ENCODE measurements around the gene EIF5A. TPM values are rescaled to one million over a fixed set of nuclear protein-coding genes. Genes with fewer than 3 reads are reported as not detected.

EIF5A gene
- total and polyA plus RNA-seq, 12 donors = 197 to 716 (median 267) TPM

DNA sequence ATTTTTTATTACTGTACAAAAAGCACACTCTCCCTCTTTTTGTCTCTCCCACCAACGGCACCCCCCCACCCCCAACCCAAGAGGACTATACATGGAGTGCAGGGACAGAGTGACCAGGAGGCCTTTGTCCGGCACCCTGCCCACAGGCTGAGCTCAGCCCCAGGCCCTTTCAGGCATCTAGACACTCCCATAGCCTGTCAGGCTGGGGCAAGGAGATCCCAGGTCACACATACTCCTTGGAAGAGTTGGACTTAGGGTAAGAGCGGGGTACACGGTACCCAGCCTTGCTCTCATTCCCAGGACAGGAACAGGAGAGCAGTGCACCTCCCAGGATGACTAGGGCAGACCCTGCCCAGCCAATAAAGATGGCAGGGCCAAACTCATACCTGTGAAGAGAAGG is 47.3 kb upstream of the EIF5A start:
- ATAC-seq (peak in 4 of 8 donors; percentile 7 to 25 (median 13)), DNase-seq (no peak)
- Histone ChIP-seq H3K4me3 (no peak overlapping the region), H3K27me3 (peaks cover 14 to 51% (median 42%) of the 10 kb centered on the region in 7 donors), H3K9me3 (no peaks in the 10 kb centered on the region), H3K36me3 (peaks cover 0 to 47% (median 30%) of the 10 kb centered on the region in 9 donors), H3K4me1 (peaks cover 7 to 41% (median 29%) of the 10 kb centered on the region in 9 donors), H3K27ac (no peak overlapping the region)
- 89 to 92% methylated on average over 4 of the region's 4 CpGs for WGBS, 2 donors
- TF ChIP-seq, protein P1, sequence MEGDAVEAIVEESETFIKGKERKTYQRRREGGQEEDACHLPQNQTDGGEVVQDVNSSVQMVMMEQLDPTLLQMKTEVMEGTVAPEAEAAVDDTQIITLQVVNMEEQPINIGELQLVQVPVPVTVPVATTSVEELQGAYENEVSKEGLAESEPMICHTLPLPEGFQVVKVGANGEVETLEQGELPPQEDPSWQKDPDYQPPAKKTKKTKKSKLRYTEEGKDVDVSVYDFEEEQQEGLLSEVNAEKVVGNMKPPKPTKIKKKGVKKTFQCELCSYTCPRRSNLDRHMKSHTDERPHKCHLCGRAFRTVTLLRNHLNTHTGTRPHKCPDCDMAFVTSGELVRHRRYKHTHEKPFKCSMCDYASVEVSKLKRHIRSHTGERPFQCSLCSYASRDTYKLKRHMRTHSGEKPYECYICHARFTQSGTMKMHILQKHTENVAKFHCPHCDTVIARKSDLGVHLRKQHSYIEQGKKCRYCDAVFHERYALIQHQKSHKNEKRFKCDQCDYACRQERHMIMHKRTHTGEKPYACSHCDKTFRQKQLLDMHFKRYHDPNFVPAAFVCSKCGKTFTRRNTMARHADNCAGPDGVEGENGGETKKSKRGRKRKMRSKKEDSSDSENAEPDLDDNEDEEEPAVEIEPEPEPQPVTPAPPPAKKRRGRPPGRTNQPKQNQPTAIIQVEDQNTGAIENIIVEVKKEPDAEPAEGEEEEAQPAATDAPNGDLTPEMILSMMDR (IDR thresholded peaks at IDR 0.05) = no peak
- intact Hi-C loops (cut with DNase I) = loop anchor here in 1 of 10 donors (5.0 kb wide), 1 partner anchor 47 kb away; the partner anchor contains the start of gene EIF5A

DNA sequence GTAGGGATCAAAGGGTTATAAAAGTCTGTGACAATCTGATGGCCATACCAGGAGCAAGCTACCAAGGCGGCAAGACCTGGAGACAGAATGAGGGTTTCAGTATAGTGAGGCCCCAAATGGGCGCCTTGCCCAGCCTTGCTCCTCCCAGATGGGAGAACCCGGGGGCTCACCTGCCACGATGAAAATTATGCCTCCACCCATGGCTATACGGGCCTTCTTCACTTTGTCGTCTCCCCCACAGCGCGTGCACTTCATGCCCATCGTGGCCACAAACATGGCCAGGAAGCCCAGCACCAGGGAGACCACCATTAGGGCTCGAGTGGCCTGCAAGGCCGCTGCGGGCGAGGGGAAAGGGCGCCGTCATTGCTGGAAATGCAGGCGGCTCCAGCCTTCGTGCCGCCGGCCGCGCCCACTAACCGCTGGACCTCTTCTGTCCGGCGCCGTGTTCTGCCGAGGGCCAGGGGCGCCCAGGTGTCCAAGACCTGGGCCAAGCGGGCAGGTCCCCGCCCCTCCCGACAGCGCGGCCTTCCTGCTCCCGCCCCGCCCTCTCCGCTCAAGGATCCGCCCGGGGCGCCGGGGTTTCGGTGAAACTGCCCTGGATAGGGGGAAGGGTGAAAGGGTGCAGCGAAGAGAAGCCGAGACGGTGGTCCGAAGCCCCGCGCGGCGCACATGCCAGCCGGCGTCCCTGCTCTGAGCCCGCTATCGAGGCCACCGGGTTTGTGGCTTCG is 46.6 kb upstream of the EIF5A start:
- WGBS, 2 donors = 6 to 9% methylated on average over 53 to 54 of the region's 54 CpGs
- DNase-seq (no peak), ATAC-seq (peak; percentile 43 to 71 (median 60))
- Histone ChIP-seq H3K27me3 (peaks cover 14 to 57% (median 46%) of the 10 kb centered on the region in 7 donors), H3K27ac (peak overlapping the region in 4 of 10 donors; percentile 11 to 65 (median 20)), H3K4me1 (peaks cover 7 to 41% (median 29%) of the 10 kb centered on the region in 9 donors), H3K4me3 (peak overlapping the region; percentile 35 to 61 (median 52)), H3K9me3 (no peaks in the 10 kb centered on the region), H3K36me3 (peaks cover 0 to 40% (median 24%) of the 10 kb centered on the region in 9 donors)
- intact Hi-C loops (cut with DNase I) = loop anchor here in 1 of 10 donors (5.0 kb wide), 1 partner anchor 46 kb away; the partner anchor contains the start of gene EIF5A
- TF ChIP-seq, protein P1 (IDR thresholded peaks at IDR 0.05) = no peak

- H3K27ac ChIP-seq = peak overlapping the region in 3 of 10 donors; percentile 19 to 65 (median 22)
- H3K36me3 ChIP-seq = peaks cover 0 to 33% (median 20%) of the 10 kb centered on the region in 9 donors
- TF ChIP-seq, protein P1 (IDR thresholded peaks at IDR 0.05) = no peak
- H3K9me3 ChIP-seq = no peaks in the 10 kb centered on the region
- H3K4me3 ChIP-seq = peak overlapping the region; percentile 35 to 61 (median 52)
- intact Hi-C loops (cut with DNase I) = loop anchor here in 1 of 10 donors (5.0 kb wide), 1 partner anchor 46 kb away; the partner anchor contains the start of gene EIF5A
- H3K27me3 ChIP-seq = peaks cover 14 to 63% (median 47%) of the 10 kb centered on the region in 7 donors
- ATAC-seq (peak; percentile 6 to 30 (median 23)), DNase-seq (no peak)
- 8 to 11% methylated on average over 47 to 71 of the region's 71 CpGs for WGBS, 2 donors
- peaks cover 7 to 41% (median 29%) of the 10 kb centered on the region in 9 donors for H3K4me1 ChIP-seq
Measured at GRCh38 chr17:7261379-7262191, 45.8 kb upstream of the EIF5A start.

Data from heart right ventricle (tissue), 16 donors.